ENCODE results near the gene SCG2. TPM values are rescaled to one million over a fixed set of nuclear protein-coding genes. Genes with fewer than 3 reads are reported as not detected.
A peak's percentile ranks its signal among the peaks of the same experiment; 100 is the strongest.

The SCG2 gene
- total and polyA plus RNA-seq, 2 experiments from 2014 or later: not detected

GRCh38 chr2:223633656-223634055 lies 31.5 kb upstream of the SCG2 start:
- no peaks in the 10 kb centered on the region for H3K4me1 ChIP-seq (ENCODE audit: low read depth)
- H3K4me3 ChIP-seq: no peak overlapping the region
- no peak for TF ChIP-seq CTCF (IDR thresholded peaks at IDR 0.05; ENCODE audit: low read depth, low read length)
- no peaks in the 10 kb centered on the region for H3K36me3 ChIP-seq
- no peak overlapping the region for H3K27ac ChIP-seq
- no peaks in the 10 kb centered on the region for H3K27me3 ChIP-seq
- H3K9me3 ChIP-seq (ENCODE audit: low read depth): no peaks in the 10 kb centered on the region
- no peak for DNase-seq (ENCODE audit: low read depth in 1 of 2, low spot score in 1 of 2)

- Histone ChIP-seq H3K27ac (no peak overlapping the region), H3K9me3 (ENCODE audit: low read depth) (no peaks in the 10 kb centered on the region), H3K36me3 (no peaks in the 10 kb centered on the region), H3K4me3 (no peak overlapping the region), H3K27me3 (peaks cover 1% of the 10 kb centered on the region), H3K4me1 (ENCODE audit: low read depth) (no peaks in the 10 kb centered on the region)
- DNase-seq (ENCODE audit: low read depth in 1 of 2, low spot score in 1 of 2): no peak
- no peak for TF ChIP-seq CTCF (IDR thresholded peaks at IDR 0.05; ENCODE audit: low read depth, low read length)
Measured at GRCh38 chr2:223632826-223633225, 30.7 kb upstream of the SCG2 start.

- Histone ChIP-seq H3K4me1 (ENCODE audit: low read depth) (no peaks in the 10 kb centered on the region), H3K27ac (no peak overlapping the region), H3K36me3 (no peaks in the 10 kb centered on the region), H3K9me3 (ENCODE audit: low read depth) (no peaks in the 10 kb centered on the region), H3K4me3 (no peak overlapping the region), H3K27me3 (peaks cover 31% of the 10 kb centered on the region)
- peak in 1 of 2 donors; percentile 93 for DNase-seq (ENCODE audit: low read depth in 1 of 2, low spot score in 1 of 2)
- no peak for TF ChIP-seq CTCF (IDR thresholded peaks at IDR 0.05; ENCODE audit: low read depth, low read length)
Measured at GRCh38 chr2:223626716-223627115, 24.6 kb upstream of the SCG2 start.

- Histone ChIP-seq H3K9me3 (ENCODE audit: low read depth) (no peaks in the 10 kb centered on the region), H3K4me3 (no peak overlapping the region), H3K4me1 (ENCODE audit: low read depth) (no peaks in the 10 kb centered on the region), H3K36me3 (no peaks in the 10 kb centered on the region), H3K27ac (no peak overlapping the region), H3K27me3 (peaks cover 39% of the 10 kb centered on the region)
- DNase-seq (ENCODE audit: low read depth in 1 of 2, low spot score in 1 of 2): no peak
- TF ChIP-seq CTCF (IDR thresholded peaks at IDR 0.05; ENCODE audit: low read depth, low read length): no peak
Measured at GRCh38 chr2:223625652-223626051, 23.5 kb upstream of the SCG2 start.

GRCh38 chr2:223621901-223622300 lies 19.7 kb upstream of the SCG2 start:
- H3K4me3 ChIP-seq: no peak overlapping the region
- TF ChIP-seq CTCF (IDR thresholded peaks at IDR 0.05; ENCODE audit: low read depth, low read length): no peak
- no peak overlapping the region for H3K27ac ChIP-seq
- H3K27me3 ChIP-seq: peaks cover 58% of the 10 kb centered on the region
- H3K9me3 ChIP-seq (ENCODE audit: low read depth): no peaks in the 10 kb centered on the region
- DNase-seq (ENCODE audit: low read depth in 1 of 2, low spot score in 1 of 2): no peak
- H3K4me1 ChIP-seq (ENCODE audit: low read depth): no peaks in the 10 kb centered on the region
- no peaks in the 10 kb centered on the region for H3K36me3 ChIP-seq
